Activated CD4-positive, alpha-beta T cell treated with anti-CD3 and anti-CD28 coated beads for 24 hours (primary cell): ENCODE data around the gene BEAN1.

Experiments used
- DNase-seq, 2 donors: peaks; one replicate each; pipeline ENCODE4 v3.0.0-alpha.2; 2020; ENCODE audit warnings: low read depth in 2 of 2

Gene BEAN1

GRCh38 chr16:66427036-66427860 lies at the start of gene BEAN1:
Gene BEAN1 (plus strand): TSS chr16:66427295. CDS start chr16:66437677, 10,382 bp downstream.
- no peak for DNase-seq

GRCh38 chr16:66377324-66377723 lies 49.8 kb upstream of the BEAN1 start:
- no peak for DNase-seq

- DNase-seq: no peak
Observed at GRCh38 chr16:66378741-66379570, 48.1 kb upstream of the BEAN1 start.

GRCh38 chr16:66379571-66379941 lies 47.5 kb upstream of the BEAN1 start:
- DNase-seq: no peak

GRCh38 chr16:66380421-66380820 lies 46.7 kb upstream of the BEAN1 start:
- no peak for DNase-seq

- DNase-seq: no peak
Observed at GRCh38 chr16:66381585-66382170, 45.4 kb upstream of the BEAN1 start.

GRCh38 chr16:66382171-66382965 lies 44.7 kb upstream of the BEAN1 start:
- DNase-seq: no peak

- DNase-seq: no peak
Observed at GRCh38 chr16:66382966-66383299, 44.2 kb upstream of the BEAN1 start.

- DNase-seq: no peak
Observed at GRCh38 chr16:66383551-66383950, 43.5 kb upstream of the BEAN1 start.

GRCh38 chr16:66385415-66385814 lies 41.7 kb upstream of the BEAN1 start:
- DNase-seq: no peak

- no peak for DNase-seq
Observed at GRCh38 chr16:66386629-66387622, 40.2 kb upstream of the BEAN1 start.

GRCh38 chr16:66387817-66388332 lies 39.2 kb upstream of the BEAN1 start:
- DNase-seq: no peak

GRCh38 chr16:66388350-66389139 lies 38.5 kb upstream of the BEAN1 start:
- DNase-seq: no peak

GRCh38 chr16:66389256-66390176 lies 37.6 kb upstream of the BEAN1 start:
- DNase-seq: no peak

- DNase-seq: no peak
Observed at GRCh38 chr16:66390346-66391108, 36.6 kb upstream of the BEAN1 start.

GRCh38 chr16:66391726-66392670 lies 35.1 kb upstream of the BEAN1 start:
- no peak for DNase-seq
